ENCODE results near the gene WFDC8. TPM values are rescaled to one million over a fixed set of nuclear protein-coding genes. Genes with fewer than 3 reads are reported as not detected.
A peak's percentile ranks its signal among the peaks of the same experiment; 100 is the strongest.
"Not testable (repeated sequence)": the region's sequence is repeated elsewhere in the genome, so short reads cannot be mapped to it uniquely, and the experiment has no call there.

Gene WFDC8
- total RNA-seq, 1 donor from 2014 or later = not detected

DNA sequence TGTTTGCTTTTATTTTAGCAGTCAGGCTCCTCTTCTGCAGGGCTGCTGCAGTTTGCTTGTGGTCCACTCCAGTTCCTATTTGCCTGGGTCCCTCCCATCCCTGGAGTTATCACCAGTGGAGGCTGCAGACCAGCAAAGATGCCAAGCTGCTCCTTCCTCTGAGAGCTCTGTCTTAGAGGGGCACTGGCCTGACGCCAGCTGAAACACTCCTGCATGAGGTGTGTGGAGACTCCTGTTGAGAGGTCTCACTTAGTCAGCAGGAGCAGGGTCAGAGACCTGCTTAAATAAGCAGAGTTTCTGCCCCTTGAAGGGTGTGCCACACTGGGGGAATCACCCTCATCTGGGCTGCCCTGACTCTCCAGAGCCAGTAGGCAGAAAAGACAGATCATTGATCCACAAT lies 16.2 kb upstream of the WFDC8 start:
- H3K4me3 ChIP-seq (ENCODE audit: low read depth, low read length) = no peak overlapping the region
- no peak for DNase-seq (ENCODE audit: low read depth)
- TF ChIP-seq, protein P1, sequence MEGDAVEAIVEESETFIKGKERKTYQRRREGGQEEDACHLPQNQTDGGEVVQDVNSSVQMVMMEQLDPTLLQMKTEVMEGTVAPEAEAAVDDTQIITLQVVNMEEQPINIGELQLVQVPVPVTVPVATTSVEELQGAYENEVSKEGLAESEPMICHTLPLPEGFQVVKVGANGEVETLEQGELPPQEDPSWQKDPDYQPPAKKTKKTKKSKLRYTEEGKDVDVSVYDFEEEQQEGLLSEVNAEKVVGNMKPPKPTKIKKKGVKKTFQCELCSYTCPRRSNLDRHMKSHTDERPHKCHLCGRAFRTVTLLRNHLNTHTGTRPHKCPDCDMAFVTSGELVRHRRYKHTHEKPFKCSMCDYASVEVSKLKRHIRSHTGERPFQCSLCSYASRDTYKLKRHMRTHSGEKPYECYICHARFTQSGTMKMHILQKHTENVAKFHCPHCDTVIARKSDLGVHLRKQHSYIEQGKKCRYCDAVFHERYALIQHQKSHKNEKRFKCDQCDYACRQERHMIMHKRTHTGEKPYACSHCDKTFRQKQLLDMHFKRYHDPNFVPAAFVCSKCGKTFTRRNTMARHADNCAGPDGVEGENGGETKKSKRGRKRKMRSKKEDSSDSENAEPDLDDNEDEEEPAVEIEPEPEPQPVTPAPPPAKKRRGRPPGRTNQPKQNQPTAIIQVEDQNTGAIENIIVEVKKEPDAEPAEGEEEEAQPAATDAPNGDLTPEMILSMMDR (conservative IDR thresholded peaks at IDR 0.05; ENCODE audit: low read depth, low read length) = no peak

DNA sequence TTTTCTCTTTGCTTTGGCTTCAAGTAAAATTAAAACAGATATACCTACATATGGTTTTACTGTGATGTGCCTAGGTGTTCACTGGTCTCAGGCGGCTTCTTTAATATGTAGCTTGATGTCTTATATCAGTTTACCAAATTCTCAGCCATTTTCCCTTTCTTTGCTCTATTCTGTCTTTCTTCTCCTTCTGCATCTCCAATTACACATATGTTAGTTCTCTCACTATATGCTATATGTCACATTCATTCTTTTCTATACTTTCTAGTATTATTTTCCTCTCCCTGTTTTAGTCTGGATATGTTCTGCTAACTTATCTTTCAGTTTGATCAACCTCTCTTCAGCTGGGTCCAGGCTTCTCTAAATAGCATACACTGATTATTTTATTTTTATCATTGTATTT lies 14.4 kb upstream of the WFDC8 start:
- H3K4me3 ChIP-seq (ENCODE audit: low read depth, low read length) = no peak overlapping the region
- DNase-seq (ENCODE audit: low read depth) = no peak
- TF ChIP-seq, protein P1 (conservative IDR thresholded peaks at IDR 0.05; ENCODE audit: low read depth, low read length) = no peak

DNA sequence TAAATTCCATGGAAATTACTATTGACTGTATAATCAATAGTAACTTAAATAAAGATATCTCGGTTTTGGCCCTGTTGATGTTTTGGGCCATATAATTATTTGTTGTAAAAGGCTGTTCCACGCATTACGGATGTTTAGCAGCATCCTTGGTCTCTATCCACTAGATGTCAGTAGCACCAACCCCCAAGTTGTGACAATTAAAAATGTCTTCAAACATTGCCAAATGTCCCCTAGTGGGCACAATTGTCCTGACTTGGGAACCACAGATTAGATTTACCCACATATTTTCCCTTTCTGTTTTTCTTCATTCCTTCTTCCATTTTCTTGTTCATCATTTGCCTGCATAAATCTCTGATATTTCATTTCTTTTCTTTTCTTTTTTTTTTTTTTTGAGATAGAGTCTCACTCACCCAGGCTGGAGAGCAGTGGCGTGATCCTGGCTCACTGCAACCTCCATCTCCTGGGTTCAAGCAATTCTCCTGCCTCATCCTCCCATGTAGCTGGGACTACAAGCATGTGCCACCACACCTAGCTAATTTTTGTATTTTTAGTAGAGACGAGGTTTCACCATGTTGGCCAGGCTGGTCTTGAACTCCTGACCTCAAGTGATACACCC lies 13.6 kb upstream of the WFDC8 start:
- no peak overlapping the region for H3K4me3 ChIP-seq (ENCODE audit: low read depth, low read length)
- TF ChIP-seq, protein P1 (conservative IDR thresholded peaks at IDR 0.05; ENCODE audit: low read depth, low read length) = peak; percentile 76
- no peak for DNase-seq (ENCODE audit: low read depth)

DNA sequence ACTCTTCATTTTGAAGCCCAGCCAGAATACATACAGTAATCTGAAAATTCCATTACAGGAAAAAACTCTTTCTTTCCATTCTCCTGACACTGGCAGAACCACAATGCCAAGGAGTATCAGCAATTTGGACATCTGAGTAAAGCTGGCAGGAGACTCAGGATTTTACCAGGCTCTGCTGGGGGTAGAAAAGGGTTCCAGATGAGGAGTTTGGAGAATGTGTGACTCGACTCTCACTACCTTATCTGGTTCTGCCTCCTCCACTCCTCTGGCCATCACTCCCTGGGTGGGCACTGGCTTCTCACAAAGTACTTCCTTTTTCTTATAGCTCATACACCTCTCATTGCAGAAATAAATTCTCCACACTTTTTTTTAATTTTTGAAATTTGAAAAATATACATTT lies 10.6 kb upstream of the WFDC8 start:
- peak; percentile 27 for DNase-seq (ENCODE audit: low read depth)
- no peak overlapping the region for H3K4me3 ChIP-seq (ENCODE audit: low read depth, low read length)
- TF ChIP-seq, protein P1 (conservative IDR thresholded peaks at IDR 0.05; ENCODE audit: low read depth, low read length) = no peak

DNA sequence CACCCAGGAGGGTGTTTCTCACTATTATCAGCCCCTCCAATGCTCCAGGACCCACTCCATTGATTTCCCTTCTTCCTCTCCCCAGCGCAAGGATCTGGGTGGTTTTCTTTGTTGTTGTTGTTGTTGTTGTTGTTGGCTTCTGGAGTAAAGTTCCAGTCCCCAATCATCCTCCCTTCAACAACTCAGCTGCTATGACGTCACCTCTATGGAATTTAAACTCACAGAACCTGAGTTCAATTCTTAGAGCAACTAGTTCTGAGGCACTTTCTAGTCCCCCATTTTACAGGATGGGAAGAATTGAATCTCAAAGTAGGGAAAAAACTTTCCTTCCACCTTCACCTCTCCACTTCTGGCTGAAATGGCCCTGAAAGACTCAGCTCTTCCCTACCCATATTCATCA lies 9.7 kb upstream of the WFDC8 start:
- no peak overlapping the region for H3K4me3 ChIP-seq (ENCODE audit: low read depth, low read length)
- no peak for DNase-seq (ENCODE audit: low read depth)
- TF ChIP-seq, protein P1 (conservative IDR thresholded peaks at IDR 0.05; ENCODE audit: low read depth, low read length) = no peak

DNA sequence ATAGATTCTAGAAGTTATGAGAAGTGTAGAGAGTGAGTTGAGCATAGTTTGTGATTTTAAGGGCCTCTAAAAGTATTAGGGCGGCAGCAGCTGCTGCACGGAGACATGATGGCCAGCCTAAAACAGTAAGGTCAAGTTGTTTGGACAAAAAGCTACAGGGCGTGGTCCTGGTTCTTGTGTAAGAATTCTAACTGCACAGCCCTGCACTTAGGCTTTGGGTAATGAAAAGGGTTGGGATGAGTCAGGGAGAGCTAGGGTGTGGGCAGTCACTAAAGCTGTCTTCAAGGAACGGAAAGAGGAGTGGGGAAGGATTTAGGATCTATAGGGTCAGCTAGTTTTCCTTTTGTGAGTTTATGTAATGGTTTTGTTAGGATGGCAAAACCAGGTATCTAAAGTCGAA lies 6.9 kb upstream of the WFDC8 start:
- not testable (repeated sequence) for H3K4me3 ChIP-seq (ENCODE audit: low read depth, low read length); DNase-seq (ENCODE audit: low read depth)

DNA sequence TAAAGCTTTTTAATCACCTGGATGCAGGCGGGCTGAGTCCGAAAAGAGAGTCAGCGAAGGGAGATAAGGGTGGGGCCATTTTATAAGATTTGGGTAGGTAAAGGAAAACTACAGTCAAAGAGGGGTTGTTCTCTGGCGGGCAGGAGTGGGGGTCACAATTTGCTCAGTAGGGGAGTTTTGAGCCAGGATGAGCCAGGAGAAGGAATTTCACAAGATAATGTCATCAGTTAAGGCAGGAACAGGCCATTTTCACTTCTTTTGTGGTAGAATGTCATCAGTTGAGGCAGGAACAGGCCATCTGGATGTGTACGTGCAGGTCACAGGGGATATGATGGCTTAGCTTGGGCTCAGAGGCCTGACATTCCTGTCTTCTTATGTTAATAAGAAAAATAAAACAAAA lies 5.2 kb upstream of the WFDC8 start:
- H3K4me3 ChIP-seq (ENCODE audit: low read depth, low read length); DNase-seq (ENCODE audit: low read depth): not testable (repeated sequence)

DNA sequence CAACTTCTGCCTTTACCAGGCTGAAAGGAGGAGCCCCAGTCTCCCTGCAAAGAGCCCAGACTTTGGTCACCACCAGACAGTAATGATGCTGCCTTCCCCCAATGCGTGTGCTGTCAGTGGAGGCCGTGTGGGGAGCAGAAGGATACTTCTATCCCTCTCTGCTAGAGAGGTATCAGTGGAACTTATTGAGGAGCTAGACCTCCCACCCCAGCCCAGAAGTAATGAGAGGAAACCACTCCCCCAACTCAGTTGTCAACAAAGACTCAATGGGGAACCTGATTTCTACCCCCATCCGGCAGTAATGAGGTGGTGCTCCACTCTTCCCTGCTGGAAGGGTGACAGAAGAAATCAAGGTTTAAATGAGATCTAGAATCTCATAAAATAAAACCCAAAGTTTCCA lies 4.4 kb upstream of the WFDC8 start:
- TF ChIP-seq, protein P1 (conservative IDR thresholded peaks at IDR 0.05; ENCODE audit: low read depth, low read length) = no peak
- H3K4me3 ChIP-seq (ENCODE audit: low read depth, low read length) = no peak overlapping the region
- DNase-seq (ENCODE audit: low read depth) = no peak
